Measurements from ENCODE around the gene PCDHGA2.
"Not testable (repeated sequence)": the region's sequence is repeated elsewhere in the genome, so short reads cannot be mapped to it uniquely, and the experiment has no call there.

PCDHGA2 gene

DNA sequence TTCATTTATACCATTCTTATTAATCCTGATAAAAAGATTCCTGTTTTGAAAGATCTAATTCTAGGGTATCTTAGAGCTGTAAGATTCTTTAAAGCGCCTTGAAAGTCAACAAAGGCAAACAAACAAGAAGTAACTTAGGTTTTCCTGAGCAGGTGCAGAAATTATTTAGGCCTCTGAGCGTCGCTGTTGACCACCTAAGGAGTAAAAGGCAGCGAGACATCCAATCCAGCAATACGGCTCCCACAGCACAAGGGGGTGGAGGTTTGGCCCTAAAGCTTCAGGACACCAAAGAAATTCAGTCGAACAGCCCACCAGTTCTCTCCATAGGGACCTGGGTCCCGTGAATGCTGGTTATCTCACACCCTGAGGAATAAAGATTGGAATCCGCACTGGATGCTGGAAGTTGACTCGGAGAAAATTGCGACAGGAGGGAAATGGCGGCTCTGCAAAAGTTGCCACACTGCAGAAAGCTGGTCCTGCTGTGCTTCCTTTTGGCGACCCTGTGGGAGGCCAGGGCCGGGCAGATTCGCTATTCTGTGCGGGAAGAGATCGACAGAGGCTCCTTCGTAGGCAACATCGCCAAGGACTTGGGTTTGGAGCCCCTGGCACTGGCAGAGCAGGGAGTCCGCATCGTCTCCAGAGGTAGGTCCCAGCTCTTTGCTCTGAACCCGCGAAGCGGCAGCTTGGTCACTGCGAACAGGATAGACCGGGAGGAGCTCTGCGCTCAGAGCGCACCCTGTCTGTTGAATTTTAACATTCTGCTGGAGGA is at the start of gene PCDHGA2:
TSS of gene PCDHGA2 (plus strand) at position 223 of the 769 bp plus-strand sequence.
- DNase-seq (ENCODE audit: low spot score) = peak; percentile 64

DNA sequence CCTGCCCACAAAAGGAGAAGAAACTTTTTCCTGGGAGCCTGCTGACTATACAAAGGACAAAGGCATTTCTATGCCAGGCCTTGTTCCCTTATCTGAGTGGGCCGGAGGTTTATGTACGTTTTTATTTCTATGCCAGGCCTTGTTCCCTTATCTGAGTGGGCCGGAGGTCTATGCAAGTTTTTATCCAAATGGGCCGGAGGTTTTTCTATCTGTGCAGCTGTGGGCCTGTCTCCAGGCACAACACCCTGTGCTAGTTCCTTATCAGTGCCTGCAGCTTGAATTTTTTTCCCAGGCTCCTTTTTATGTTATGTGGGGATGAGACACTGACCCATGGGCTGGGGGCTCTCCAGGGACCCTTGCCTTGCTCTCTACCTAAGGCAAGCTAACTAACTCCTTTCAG is 40.2 kb upstream of the PCDHGA2 start:
- DNase-seq (ENCODE audit: low spot score) = no peak

DNA sequence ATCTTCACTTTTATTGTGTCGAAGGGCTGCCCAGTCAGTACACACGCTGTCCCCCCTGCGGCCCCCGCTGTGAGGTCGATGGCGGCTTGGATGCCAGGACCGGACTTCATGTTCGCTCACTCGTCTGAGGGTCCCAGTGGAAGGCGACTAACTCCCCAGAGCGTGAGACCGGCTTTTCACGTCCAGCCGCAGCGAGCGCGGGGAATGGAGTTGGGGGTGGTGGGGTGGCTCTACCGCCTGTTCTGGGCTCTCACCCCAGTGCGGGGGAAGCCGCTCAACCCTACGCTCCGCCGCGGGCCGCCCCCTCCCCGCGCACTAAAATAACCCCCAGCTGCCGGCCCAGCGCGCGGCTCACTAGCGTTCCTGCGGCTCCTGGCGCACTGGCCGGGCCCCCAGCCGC is 34.8 kb upstream of the PCDHGA2 start, which contains the start of gene SLC25A2:
TSS of gene SLC25A2 (minus strand) at position 294 of the 400 bp plus-strand sequence. CDS start at position 110, 184 bp downstream.
- DNase-seq (ENCODE audit: low spot score) = no peak

- DNase-seq (ENCODE audit: low spot score) = no peak
These were observed 31.9 kb upstream of the PCDHGA2 start for GRCh38 chr5:141306630-141307029.

- no peak for DNase-seq (ENCODE audit: low spot score)
These were observed 24.8 kb upstream of the PCDHGA2 start for GRCh38 chr5:141313711-141314110.

- DNase-seq (ENCODE audit: low spot score) = not testable (repeated sequence)
These were observed 21.6 kb upstream of the PCDHGA2 start for GRCh38 chr5:141316963-141317362.

GRCh38 chr5:141319202-141319601 is 19.4 kb upstream of the PCDHGA2 start:
- no peak for DNase-seq (ENCODE audit: low spot score)

- DNase-seq (ENCODE audit: low spot score) = no peak
These were observed 18.9 kb upstream of the PCDHGA2 start for GRCh38 chr5:141319699-141320098.

DNA sequence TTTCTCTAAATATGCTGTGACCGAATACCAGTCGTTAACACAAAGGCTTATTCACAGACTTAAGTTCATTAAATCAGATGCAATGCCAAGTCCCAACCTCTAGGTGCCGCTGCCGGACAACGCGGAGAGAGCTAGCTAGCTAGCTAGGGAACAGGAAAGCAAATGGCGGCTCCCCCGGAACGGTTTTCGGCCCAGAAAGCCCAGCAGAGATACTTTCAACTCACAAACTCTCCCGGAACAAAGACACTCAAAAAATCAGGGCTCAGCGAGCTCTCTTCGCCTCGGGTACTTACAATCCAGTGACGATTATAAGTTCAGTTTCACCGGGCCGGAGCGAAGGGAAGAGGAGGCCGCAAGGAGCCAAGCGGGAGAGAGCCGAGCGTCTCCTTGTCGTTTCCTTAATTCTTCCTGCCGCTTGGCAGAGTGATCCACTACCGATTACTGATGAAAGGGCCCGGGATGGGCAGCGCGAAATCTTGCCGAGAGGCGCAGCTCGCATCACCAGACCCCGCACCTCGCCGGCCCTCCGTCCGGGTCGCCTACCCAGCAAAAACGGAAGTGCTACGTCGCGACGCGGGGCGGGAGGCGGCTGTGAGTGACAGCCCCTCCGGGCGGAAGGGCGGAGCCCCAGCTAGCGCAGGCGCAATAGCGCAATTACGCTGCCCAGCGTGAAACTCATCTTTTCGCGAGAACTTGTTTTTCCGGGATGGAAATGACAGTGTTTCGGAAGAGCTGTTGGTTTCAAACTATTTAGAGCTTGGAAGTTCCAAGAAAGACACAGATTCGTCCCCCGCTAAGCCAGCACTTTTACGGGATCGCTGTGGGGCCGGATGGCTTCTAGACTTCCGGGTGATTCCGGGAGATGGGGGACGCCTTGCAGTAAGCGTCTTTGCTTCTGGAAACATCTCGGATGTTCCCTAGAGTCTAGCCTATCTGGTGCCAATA is 18.1 kb upstream of the PCDHGA2 start, which contains the start of gene TAF7:
TSS of gene TAF7 (minus strand) at position 560 of the 945 bp plus-strand sequence. CDS start 740 bp downstream, outside the sequence.
- DNase-seq (ENCODE audit: low spot score) = peak; percentile 93

GRCh38 chr5:141322261-141322660 is 16.3 kb upstream of the PCDHGA2 start:
- DNase-seq (ENCODE audit: low spot score) = no peak

GRCh38 chr5:141326088-141326854 is 12.3 kb upstream of the PCDHGA2 start:
- DNase-seq (ENCODE audit: low spot score) = peak; percentile 60

DNA sequence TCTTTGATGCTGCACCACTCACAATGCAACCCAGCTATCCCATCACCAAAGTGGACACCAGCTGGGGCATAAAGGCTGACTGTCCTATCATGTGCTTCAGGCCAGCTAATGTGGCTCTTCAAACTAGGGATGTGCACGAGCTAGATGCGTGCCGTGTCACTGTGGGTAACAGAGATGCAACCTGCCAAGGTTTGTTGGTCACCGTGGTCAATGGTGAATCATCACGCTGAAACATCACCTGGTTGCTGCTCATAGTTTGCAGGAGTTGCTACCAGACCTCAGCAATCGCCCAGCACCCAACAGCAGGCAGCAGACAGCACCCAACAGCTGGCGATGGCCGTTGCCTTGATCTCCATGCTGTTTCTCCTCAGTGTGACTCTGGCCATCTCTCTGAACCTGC is 10.3 kb upstream of the PCDHGA2 start:
- DNase-seq (ENCODE audit: low spot score) = no peak

- peak; percentile 40 for DNase-seq (ENCODE audit: low spot score)
These were observed 8.1 kb upstream of the PCDHGA2 start, which contains the start of gene PCDHGA1 for GRCh38 chr5:141330299-141331080. TSS of gene PCDHGA1 (plus strand) at chr5:141330514.

- not testable (repeated sequence) for DNase-seq (ENCODE audit: low spot score)
These were observed 6.0 kb upstream of the PCDHGA2 start for GRCh38 chr5:141332571-141332970.

- DNase-seq (ENCODE audit: low spot score) = not testable (repeated sequence)
These were observed 2.3 kb downstream of the PCDHGA2 start for GRCh38 chr5:141340781-141341354.

DNA sequence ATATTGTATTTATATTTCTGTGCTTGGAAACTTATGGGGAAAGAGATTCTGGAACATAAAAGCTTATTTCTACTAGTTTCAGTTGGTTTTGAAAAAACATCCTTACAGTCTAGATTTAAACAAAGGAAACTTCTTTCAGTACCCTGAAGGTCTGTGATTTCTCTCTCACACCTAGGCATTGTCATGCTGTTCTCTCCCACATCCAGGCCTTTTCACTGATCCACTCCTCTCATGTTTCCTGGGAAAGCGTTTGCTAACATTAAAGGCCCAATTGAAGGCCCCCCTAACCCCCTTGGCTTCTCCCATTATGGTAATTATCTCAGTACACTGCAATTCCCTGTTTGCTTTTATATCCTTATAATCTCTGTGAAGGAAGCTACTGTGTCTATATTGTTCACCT is 4.2 kb downstream of the PCDHGA2 start:
- DNase-seq (ENCODE audit: low spot score) = no peak

- DNase-seq (ENCODE audit: low spot score) = peak; percentile 37
These were observed 4.8 kb downstream of the PCDHGA2 start, which contains the start of gene PCDHGA3 for GRCh38 chr5:141343242-141343952. TSS of gene PCDHGA3 (plus strand) at chr5:141343829. CDS start at chr5:141344034, 205 bp downstream.

DNA sequence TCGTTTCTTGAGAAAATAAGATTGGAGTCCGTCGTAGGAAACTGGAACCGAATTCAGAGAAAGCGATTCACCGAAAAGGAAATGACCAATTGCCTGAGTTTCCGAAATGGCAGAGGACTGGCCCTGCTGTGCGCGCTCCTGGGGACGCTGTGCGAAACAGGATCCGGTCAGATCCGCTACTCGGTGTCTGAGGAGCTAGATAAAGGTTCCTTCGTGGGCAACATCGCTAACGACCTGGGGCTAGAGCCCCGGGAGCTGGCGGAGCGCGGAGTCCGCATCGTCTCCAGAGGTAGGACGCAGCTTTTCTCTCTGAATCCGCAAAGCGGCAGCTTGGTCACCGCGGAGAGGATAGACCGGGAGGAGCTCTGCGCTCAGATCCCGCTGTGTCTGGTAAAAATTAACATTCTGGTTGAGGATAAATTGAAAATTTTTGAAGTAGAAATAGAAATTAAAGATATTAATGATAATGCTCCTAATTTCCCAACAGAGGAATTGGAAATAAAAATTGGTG is 5.4 kb downstream of the PCDHGA2 start:
- no peak for DNase-seq (ENCODE audit: low spot score)

- DNase-seq (ENCODE audit: low spot score) = no peak
These were observed 6.8 kb downstream of the PCDHGA2 start for GRCh38 chr5:141345327-141345726.
